HG02973 (cell line): ENCODE results near the gene CC2D1A.
"Not testable (repeated sequence)": the region's sequence is repeated elsewhere in the genome, so short reads cannot be mapped to it uniquely, and the experiment has no call there.

Experiments used
- ATAC-seq: cut with Tn5 transposase; IDR thresholded peaks from one replicate; pipeline ENCODE4 v1.9.1; 2021; ENCODE audit warnings: moderate library complexity; ENCODE audit not compliant: unreplicated experiment

Gene CC2D1A

GRCh38 chr19:13959962-13960862 is 54.2 kb downstream of the CC2D1A start:
- ATAC-seq, result no peak

GRCh38 chr19:13960863-13961784 is 55.1 kb downstream of the CC2D1A start:
- no peak for ATAC-seq

- ATAC-seq, result no peak
These were observed 56.1 kb downstream of the CC2D1A start for GRCh38 chr19:13961826-13962698.

GRCh38 chr19:13962699-13963602 is 57.0 kb downstream of the CC2D1A start:
- ATAC-seq, result no peak

- ATAC-seq, result no peak
These were observed 57.7 kb downstream of the CC2D1A start for GRCh38 chr19:13963603-13964105.

GRCh38 chr19:13964776-13965175 is 58.8 kb downstream of the CC2D1A start:
- ATAC-seq, result no peak

- no peak for ATAC-seq
These were observed 59.4 kb downstream of the CC2D1A start for GRCh38 chr19:13965377-13965896.

- no peak for ATAC-seq
These were observed 60.1 kb downstream of the CC2D1A start for GRCh38 chr19:13965926-13966683.

- no peak for ATAC-seq
These were observed 60.7 kb downstream of the CC2D1A start for GRCh38 chr19:13966684-13967128.

- not testable (repeated sequence) for ATAC-seq
These were observed 61.2 kb downstream of the CC2D1A start for GRCh38 chr19:13967206-13967605.

GRCh38 chr19:13968383-13968935 is 62.5 kb downstream of the CC2D1A start:
- no peak for ATAC-seq

GRCh38 chr19:13968999-13969398 is 63.0 kb downstream of the CC2D1A start:
- ATAC-seq, result no peak

- ATAC-seq, result no peak
These were observed 63.9 kb downstream of the CC2D1A start for GRCh38 chr19:13969897-13970296.

- ATAC-seq, result not testable (repeated sequence)
These were observed 65.9 kb downstream of the CC2D1A start for GRCh38 chr19:13971868-13972267.

- no peak for ATAC-seq
These were observed 66.6 kb downstream of the CC2D1A start for GRCh38 chr19:13972368-13973155.

GRCh38 chr19:13973479-13973878 is 67.5 kb downstream of the CC2D1A start:
- not testable (repeated sequence) for ATAC-seq

GRCh38 chr19:13974073-13974472 is 68.1 kb downstream of the CC2D1A start:
- ATAC-seq, result no peak
